HCT116 (cell line): Measurements from ENCODE around the gene SEMA4D. TPM values are rescaled to one million over a fixed set of nuclear protein-coding genes. Genes with fewer than 3 reads are reported as not detected.

ENCODE experiments used
- ATAC-seq: fragments of 200-7000 bp; cut with Tn5 transposase; 2 replicates; pipeline ENCODE4 v1.9.1; 2020; ENCODE audit warnings: mild to moderate bottlenecking, moderate library complexity
- BruUV-seq: library from RNA; stranded (reverse); fragments of 400-500 nt; replicated peaks from 2 replicates; lab custom pipeline; 2021; lab: Mats Ljungman, UMichigan
- CTCF ChIA-PET: fragments of 300-600 bp; sonication (Branson Sonifier 250); formaldehyde crosslinking; loops from one replicate; lab custom pipeline; 2021; ENCODE audit warnings: antibody characterized with exemption; lab: Charles Lee
- POLR2A ChIA-PET: fragments of 300-600, 350-600 bp; sonication (Branson Sonifier 250); formaldehyde crosslinking; loops from one replicate; lab custom pipeline; 2021; ENCODE audit warnings: antibody characterized with exemption; lab: Charles Lee
- RAD21 ChIA-PET, 2 experiments: fragments of 300-600 bp; sonication (Branson Sonifier 250); formaldehyde crosslinking; loops; one replicate each; lab custom pipeline; 2023; ENCODE audit warnings: low total read pairs in 2 of 2; ENCODE audit not compliant: uncharacterized antibody in 2 of 2, unreplicated experiment in 2 of 2, low non-redundant PET in 1 of 2; lab: Charles Lee
- DNase-seq: peaks from one replicate; pipeline ENCODE4 v3.0.0-alpha.2; 2010; ENCODE audit warnings: low read depth, low spot score
- H2AFZ ChIP-seq: fragments of 200-600 bp; shearing (Covaris generic), sonication (generic); 2 replicates; pipeline ENCODE4 v1.6.1; 2017; ENCODE audit warnings: low read depth, mixed run types, mixed read lengths, antibody characterized with exemption, low read length; ENCODE audit not compliant: poor library complexity, severe bottlenecking
- H3K27ac ChIP-seq: 2 replicates; pipeline ENCODE4 v1.5.1; 2012; ENCODE audit warnings: low read depth, low read length
- H3K27me3 ChIP-seq: fragments of 200-600 bp; sonication (generic); 2 replicates; pipeline ENCODE4 v1.6.1; 2016; ENCODE audit warnings: mixed run types, low read length, mixed read lengths; ENCODE audit not compliant: insufficient read depth
- H3K36me3 ChIP-seq, 2 experiments: fragments of 200-500 bp in 1 of 2; fragments of 200-600 bp in 1 of 2; sonication (Bioruptor generic) in 1 of 2; sonication (generic) in 1 of 2; 2 replicates each; pipeline versions ENCODE4 v1.5.1 to v1.6.1; 2014 to 2016; ENCODE audit warnings: low read length in 2 of 2, inconsistent platforms in 1 of 2, mixed read lengths in 1 of 2, mixed run types in 1 of 2; ENCODE audit not compliant: insufficient read depth in 2 of 2, control insufficient read depth in 1 of 2
- H3K4me1 ChIP-seq, 2 experiments: fragments of 200-600 bp in 1 of 2; sonication (generic) in 1 of 2; 2 replicates each; pipeline versions ENCODE4 v1.5.1 to v1.6.1; 2012 to 2017; ENCODE audit warnings: low read length in 2 of 2, inconsistent platforms in 1 of 2, mild to moderate bottlenecking in 1 of 2, mixed read lengths in 1 of 2, mixed run types in 1 of 2, moderate library complexity in 1 of 2; ENCODE audit not compliant: insufficient read depth in 2 of 2, control insufficient read depth in 1 of 2
- H3K4me2 ChIP-seq: fragments of 200-600 bp; sonication (generic); 2 replicates; pipeline ENCODE4 v1.6.1; 2017; ENCODE audit warnings: mixed run types, low read length, mixed read lengths
- H3K4me3 ChIP-seq, 2 experiments: fragments of 200-600 bp in 1 of 2; sonication (generic) in 1 of 2; replicated peaks in 1 of 2; 2 replicates each; pipeline ENCODE4 v1.5.1; 2011 to 2016; ENCODE audit warnings: low read length in 2 of 2, control low read depth in 1 of 2, low read depth in 1 of 2, mild to moderate bottlenecking in 1 of 2, mixed read lengths in 1 of 2, mixed run types in 1 of 2
- H3K79me2 ChIP-seq: fragments of 200-600 bp; sonication (generic); 2 replicates; pipeline ENCODE4 v1.6.1; 2017; ENCODE audit warnings: mild to moderate bottlenecking, mixed run types, low read length, moderate library complexity, mixed read lengths; ENCODE audit not compliant: insufficient read depth
- H3K9ac ChIP-seq: fragments of 200-600 bp; sonication (generic); 2 replicates; pipeline ENCODE4 v1.6.1; 2016; ENCODE audit warnings: low read length, mixed read lengths
- H3K9me2 ChIP-seq: fragments of 200-600 bp; sonication (generic), shearing (Covaris generic); 2 replicates; pipeline ENCODE4 v1.6.1; 2017; ENCODE audit warnings: mixed run types, mild to moderate bottlenecking, moderate library complexity; ENCODE audit not compliant: insufficient read depth
- H3K9me3 ChIP-seq, 2 experiments: fragments of 200-500 bp in 1 of 2; fragments of 200-600 bp in 1 of 2; sonication (Bioruptor generic) in 1 of 2; sonication (generic) in 1 of 2; 2 replicates each; pipeline ENCODE4 v1.6.1; 2014 to 2017; ENCODE audit warnings: low read length in 2 of 2, mixed read lengths in 2 of 2, inconsistent platforms in 1 of 2, low read depth in 1 of 2, mild to moderate bottlenecking in 1 of 2, mixed run types in 1 of 2, moderate library complexity in 1 of 2; ENCODE audit not compliant: control insufficient read depth in 1 of 2, insufficient read depth in 1 of 2
- H4K20me1 ChIP-seq: fragments of 200-600 bp; sonication (generic), shearing (Covaris generic); 2 replicates; pipeline ENCODE4 v1.6.1; 2017; ENCODE audit warnings: mixed run types, mild to moderate bottlenecking, moderate library complexity; ENCODE audit not compliant: insufficient read depth
- CBX3 ChIP-seq: IDR thresholded peaks from 2 replicates; pipeline ENCODE4 v1.6.1; 2012; ENCODE audit warnings: low read depth
- ELF1 ChIP-seq: IDR thresholded peaks from 2 replicates; pipeline ENCODE4 v1.6.1; 2012; ENCODE audit warnings: low read depth, borderline replicate concordance
- EZH2 ChIP-seq: fragments of 200-600 bp; sonication (generic); IDR thresholded peaks from 2 replicates; pipeline ENCODE4 v1.6.1; 2017; ENCODE audit warnings: antibody characterized with exemption, mixed run types
- EZH2phosphoT487 ChIP-seq: fragments of 200-600 bp; IDR thresholded peaks from 2 replicates; pipeline ENCODE4 v1.6.1; 2018; ENCODE audit warnings: antibody characterized with exemption, borderline replicate concordance
- FOSL1 ChIP-seq: IDR thresholded peaks from 2 replicates; pipeline ENCODE4 v1.6.1; 2012; ENCODE audit warnings: low read depth
- JUND ChIP-seq: IDR thresholded peaks from 2 replicates; pipeline ENCODE4 v1.6.1; 2012
- POLR2AphosphoS5 ChIP-seq: IDR thresholded peaks from 2 replicates; pipeline ENCODE4 v1.6.1; 2011; ENCODE audit warnings: mild to moderate bottlenecking, low read depth, low read length, moderate library complexity
- SP1 ChIP-seq: IDR thresholded peaks from 2 replicates; pipeline ENCODE4 v1.6.1; 2012; ENCODE audit warnings: low read depth
- TCF7L2 ChIP-seq: IDR thresholded peaks from 2 replicates; pipeline ENCODE4 v1.7.0; 2011; ENCODE audit warnings: borderline replicate concordance, inconsistent platforms; ENCODE audit not compliant: insufficient read depth, insufficient read length; ENCODE audit errors: extremely low read depth
- ZFX ChIP-seq: fragments of 450-650 bp; IDR thresholded peaks from 2 replicates; pipeline ENCODE4 v1.6.1; 2017
- intact Hi-C: fragments of 100-400 bp; cut with micrococcal nuclease; formaldehyde crosslinking; loops from 2 replicates; pipeline ENCODE4 v1.10.0; 2022
- total RNA-seq: library from RNA; stranded (reverse); gene quantifications from one replicate; pipeline ENCODE4 v1.2.1, GENCODE V29; 2021; ENCODE audit not compliant: unreplicated experiment
- TF ChIP-seq, protein P1 (sequence below): IDR thresholded peaks from 2 replicates; pipeline ENCODE4 v1.6.1; 2011; ENCODE audit warnings: mild to moderate bottlenecking, low read length, moderate library complexity; ENCODE audit not compliant: insufficient replicate concordance; ENCODE audit errors: extremely low read depth

SEMA4D gene
- total RNA-seq, 1 experiment from 2014 or later: 32.0 TPM

DNA sequence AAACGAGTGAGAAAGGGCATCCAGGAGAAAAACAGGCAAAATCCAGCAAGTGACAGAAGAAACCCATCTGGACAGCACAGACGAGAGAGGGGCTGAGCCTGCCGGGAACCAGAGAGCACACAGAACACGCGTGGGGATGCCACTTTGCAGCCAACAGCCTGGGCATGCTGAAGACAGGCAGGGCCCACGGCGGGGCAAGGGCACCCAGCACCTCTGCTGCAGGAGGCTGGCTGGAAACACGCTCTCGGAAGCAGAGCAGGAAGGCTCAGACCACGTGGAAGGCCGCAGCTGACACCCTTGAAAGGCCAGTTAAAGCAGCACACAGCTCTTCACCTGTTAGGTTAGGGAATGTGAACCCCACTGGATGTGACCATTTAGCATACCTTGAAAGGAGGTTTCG lies 103.5 kb downstream of the SEMA4D start:
- H3K79me2 ChIP-seq: no peaks in the 10 kb centered on the region
- no peak overlapping the region for H3K4me3 ChIP-seq
- H3K9ac ChIP-seq: no peak overlapping the region
- no TSS peak for BruUV-seq
- H3K4me1 ChIP-seq: no peaks in the 10 kb centered on the region
- H3K9me3 ChIP-seq: no peaks in the 10 kb centered on the region
- TF ChIP-seq FOSL1 (no peak), EZH2phosphoT487 (no peak), ELF1 (no peak), JUND (no peak), ZFX (no peak), POLR2AphosphoS5 (no peak), SP1 (no peak), EZH2 (no peak), TCF7L2 (no peak), CBX3 (no peak)
- TF ChIP-seq, protein P1, sequence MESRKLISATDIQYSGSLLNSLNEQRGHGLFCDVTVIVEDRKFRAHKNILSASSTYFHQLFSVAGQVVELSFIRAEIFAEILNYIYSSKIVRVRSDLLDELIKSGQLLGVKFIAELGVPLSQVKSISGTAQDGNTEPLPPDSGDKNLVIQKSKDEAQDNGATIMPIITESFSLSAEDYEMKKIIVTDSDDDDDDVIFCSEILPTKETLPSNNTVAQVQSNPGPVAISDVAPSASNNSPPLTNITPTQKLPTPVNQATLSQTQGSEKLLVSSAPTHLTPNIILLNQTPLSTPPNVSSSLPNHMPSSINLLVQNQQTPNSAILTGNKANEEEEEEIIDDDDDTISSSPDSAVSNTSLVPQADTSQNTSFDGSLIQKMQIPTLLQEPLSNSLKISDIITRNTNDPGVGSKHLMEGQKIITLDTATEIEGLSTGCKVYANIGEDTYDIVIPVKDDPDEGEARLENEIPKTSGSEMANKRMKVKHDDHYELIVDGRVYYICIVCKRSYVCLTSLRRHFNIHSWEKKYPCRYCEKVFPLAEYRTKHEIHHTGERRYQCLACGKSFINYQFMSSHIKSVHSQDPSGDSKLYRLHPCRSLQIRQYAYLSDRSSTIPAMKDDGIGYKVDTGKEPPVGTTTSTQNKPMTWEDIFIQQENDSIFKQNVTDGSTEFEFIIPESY: no peak
- intact Hi-C loops: no loop called here
- ATAC-seq (no peak), DNase-seq (no peak)
- no peak overlapping the region for H2AFZ ChIP-seq
- H3K27me3 ChIP-seq: no peaks in the 10 kb centered on the region
- CTCF ChIA-PET: no interaction called here
- RAD21 ChIA-PET: no interaction called here
- no peak overlapping the region for H3K4me2 ChIP-seq
- H3K9me2 ChIP-seq: no peaks in the 10 kb centered on the region
- peaks cover 3 to 9% of the 10 kb centered on the region in 2 experiments; a peak in 3 of 4 replicates for H3K36me3 ChIP-seq
- POLR2A ChIA-PET: no interaction called here
- H3K27ac ChIP-seq: no peak overlapping the region
- no peaks in the 10 kb centered on the region for H4K20me1 ChIP-seq
